ENCODE data around the gene JARID2. TPM values are rescaled to one million over a fixed set of nuclear protein-coding genes. Genes with fewer than 3 reads are reported as not detected.

The JARID2 gene
- total RNA-seq, 1 experiment from 2014 or later = 180 TPM

DNA sequence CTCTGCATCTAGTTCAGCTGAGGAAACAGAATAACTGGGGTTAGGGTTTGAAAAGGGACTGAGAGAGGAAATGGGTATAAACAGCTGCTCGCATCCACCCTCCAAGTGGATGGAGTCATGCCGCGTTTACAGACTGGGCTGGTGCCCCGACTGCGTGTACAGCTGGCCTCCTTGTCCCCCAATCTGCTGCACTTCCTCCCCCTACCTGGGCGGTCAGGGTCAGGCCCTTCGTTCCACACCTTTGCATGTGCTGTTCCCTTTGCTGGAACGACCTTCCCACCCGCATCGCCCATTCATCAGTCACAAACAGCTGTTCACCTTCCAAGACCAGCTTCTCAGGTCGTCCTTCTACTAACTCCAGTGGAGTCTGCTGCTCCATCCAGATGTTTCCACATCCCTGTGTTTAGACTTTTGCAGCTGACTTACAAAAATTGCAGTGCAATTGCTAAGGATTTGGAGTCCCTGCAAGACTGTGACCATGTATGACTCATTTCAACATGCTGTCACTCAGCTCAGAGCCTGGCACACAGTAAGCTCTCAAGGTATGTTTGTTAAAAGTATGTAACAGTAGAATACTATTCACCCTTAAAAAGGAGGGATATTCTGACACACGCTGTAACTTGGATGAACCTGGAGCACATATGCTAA, 287.6 kb downstream of the JARID2 start (continued):
- TF ChIP-seq RORB (CRISPR knock-in tag; IDR thresholded peaks at IDR 0.05) (no peak), ZNF396 (CRISPR knock-in tag; IDR thresholded peaks at IDR 0.05; ENCODE audit: borderline replicate concordance) (no peak), TCF7 (CRISPR knock-in tag; IDR thresholded peaks at IDR 0.05; ENCODE audit: low read depth) (no peak), TP53 (CRISPR knock-in tag; IDR thresholded peaks at IDR 0.05) (no peak), ZNF423 (CRISPR knock-in tag; IDR thresholded peaks at IDR 0.05) (no peak), ZNF263 (CRISPR knock-in tag; IDR thresholded peaks at IDR 0.05; ENCODE audit: low read depth) (no peak), MYBL2 (CRISPR knock-in tag; IDR thresholded peaks at IDR 0.05) (no peak), CBFB (CRISPR knock-in tag; IDR thresholded peaks at IDR 0.05; ENCODE audit: low read depth) (no peak), ATF1 (CRISPR knock-in tag; IDR thresholded peaks at IDR 0.05) (no peak), ELF4 (CRISPR knock-in tag; IDR thresholded peaks at IDR 0.05; ENCODE audit: low read depth) (no peak)

DNA sequence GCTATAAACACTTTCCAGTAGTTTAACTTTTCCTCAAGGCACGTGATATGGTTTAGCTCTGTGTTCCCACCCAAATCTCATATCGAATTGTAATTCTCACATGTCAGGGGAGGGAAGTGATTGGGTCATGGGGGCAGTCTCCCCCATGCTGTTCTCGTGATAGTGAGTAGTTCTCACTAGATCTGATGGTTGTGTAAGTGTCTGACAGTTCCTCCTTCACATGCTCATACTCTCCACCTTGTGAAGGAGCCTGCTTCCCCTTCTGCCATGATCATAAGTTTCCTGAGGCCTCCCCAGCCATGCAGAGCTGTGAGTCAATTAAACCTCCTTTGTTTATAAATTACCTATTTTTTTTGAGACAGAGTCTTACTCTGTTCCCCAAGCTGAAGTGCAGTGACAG, 289.1 kb downstream of the JARID2 start:
- no peak for DNase-seq (ENCODE audit: low spot score)
- no peaks in the 10 kb centered on the region for H3K27me3 Mint-ChIP-seq (ENCODE audit: low read depth)
- TF ChIP-seq, protein P1, sequence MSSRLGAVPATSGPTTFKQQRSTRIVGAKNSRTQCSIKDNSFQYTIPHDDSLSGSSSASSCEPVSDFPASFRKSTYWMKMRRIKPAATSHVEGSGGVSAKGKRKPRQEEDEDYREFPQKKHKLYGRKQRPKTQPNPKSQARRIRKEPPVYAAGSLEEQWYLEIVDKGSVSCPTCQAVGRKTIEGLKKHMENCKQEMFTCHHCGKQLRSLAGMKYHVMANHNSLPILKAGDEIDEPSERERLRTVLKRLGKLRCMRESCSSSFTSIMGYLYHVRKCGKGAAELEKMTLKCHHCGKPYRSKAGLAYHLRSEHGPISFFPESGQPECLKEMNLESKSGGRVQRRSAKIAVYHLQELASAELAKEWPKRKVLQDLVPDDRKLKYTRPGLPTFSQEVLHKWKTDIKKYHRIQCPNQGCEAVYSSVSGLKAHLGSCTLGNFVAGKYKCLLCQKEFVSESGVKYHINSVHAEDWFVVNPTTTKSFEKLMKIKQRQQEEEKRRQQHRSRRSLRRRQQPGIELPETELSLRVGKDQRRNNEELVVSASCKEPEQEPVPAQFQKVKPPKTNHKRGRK (CRISPR knock-in tag; IDR thresholded peaks at IDR 0.05; ENCODE audit: borderline replicate concordance) = no peak
- no peak for TF ChIP-seq ZNF263 (CRISPR knock-in tag; IDR thresholded peaks at IDR 0.05; ENCODE audit: low read depth)
- no peak for TF ChIP-seq FOXK1 (CRISPR knock-in tag; IDR thresholded peaks at IDR 0.05)
- TF ChIP-seq ETV6 (CRISPR knock-in tag; IDR thresholded peaks at IDR 0.05) = no peak
- TF ChIP-seq, protein P2, sequence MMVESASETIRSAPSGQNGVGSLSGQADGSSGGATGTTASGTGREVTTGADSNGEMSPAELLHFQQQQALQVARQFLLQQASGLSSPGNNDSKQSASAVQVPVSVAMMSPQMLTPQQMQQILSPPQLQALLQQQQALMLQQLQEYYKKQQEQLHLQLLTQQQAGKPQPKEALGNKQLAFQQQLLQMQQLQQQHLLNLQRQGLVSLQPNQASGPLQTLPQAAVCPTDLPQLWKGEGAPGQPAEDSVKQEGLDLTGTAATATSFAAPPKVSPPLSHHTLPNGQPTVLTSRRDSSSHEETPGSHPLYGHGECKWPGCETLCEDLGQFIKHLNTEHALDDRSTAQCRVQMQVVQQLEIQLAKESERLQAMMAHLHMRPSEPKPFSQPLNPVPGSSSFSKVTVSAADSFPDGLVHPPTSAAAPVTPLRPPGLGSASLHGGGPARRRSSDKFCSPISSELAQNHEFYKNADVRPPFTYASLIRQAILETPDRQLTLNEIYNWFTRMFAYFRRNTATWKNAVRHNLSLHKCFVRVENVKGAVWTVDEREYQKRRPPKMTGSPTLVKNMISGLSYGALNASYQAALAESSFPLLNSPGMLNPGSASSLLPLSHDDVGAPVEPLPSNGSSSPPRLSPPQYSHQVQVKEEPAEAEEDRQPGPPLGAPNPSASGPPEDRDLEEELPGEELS (CRISPR knock-in tag; IDR thresholded peaks at IDR 0.05) = no peak
- TF ChIP-seq TEAD1 (CRISPR knock-in tag; IDR thresholded peaks at IDR 0.05) = no peak
- TF ChIP-seq, protein P3, sequence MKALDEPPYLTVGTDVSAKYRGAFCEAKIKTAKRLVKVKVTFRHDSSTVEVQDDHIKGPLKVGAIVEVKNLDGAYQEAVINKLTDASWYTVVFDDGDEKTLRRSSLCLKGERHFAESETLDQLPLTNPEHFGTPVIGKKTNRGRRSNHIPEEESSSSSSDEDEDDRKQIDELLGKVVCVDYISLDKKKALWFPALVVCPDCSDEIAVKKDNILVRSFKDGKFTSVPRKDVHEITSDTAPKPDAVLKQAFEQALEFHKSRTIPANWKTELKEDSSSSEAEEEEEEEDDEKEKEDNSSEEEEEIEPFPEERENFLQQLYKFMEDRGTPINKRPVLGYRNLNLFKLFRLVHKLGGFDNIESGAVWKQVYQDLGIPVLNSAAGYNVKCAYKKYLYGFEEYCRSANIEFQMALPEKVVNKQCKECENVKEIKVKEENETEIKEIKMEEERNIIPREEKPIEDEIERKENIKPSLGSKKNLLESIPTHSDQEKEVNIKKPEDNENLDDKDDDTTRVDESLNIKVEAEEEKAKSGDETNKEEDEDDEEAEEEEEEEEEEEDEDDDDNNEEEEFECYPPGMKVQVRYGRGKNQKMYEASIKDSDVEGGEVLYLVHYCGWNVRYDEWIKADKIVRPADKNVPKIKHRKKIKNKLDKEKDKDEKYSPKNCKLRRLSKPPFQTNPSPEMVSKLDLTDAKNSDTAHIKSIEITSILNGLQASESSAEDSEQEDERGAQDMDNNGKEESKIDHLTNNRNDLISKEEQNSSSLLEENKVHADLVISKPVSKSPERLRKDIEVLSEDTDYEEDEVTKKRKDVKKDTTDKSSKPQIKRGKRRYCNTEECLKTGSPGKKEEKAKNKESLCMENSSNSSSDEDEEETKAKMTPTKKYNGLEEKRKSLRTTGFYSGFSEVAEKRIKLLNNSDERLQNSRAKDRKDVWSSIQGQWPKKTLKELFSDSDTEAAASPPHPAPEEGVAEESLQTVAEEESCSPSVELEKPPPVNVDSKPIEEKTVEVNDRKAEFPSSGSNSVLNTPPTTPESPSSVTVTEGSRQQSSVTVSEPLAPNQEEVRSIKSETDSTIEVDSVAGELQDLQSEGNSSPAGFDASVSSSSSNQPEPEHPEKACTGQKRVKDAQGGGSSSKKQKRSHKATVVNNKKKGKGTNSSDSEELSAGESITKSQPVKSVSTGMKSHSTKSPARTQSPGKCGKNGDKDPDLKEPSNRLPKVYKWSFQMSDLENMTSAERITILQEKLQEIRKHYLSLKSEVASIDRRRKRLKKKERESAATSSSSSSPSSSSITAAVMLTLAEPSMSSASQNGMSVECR (CRISPR knock-in tag; IDR thresholded peaks at IDR 0.05; ENCODE audit: borderline replicate concordance) = no peak
- TF ChIP-seq, protein P4, sequence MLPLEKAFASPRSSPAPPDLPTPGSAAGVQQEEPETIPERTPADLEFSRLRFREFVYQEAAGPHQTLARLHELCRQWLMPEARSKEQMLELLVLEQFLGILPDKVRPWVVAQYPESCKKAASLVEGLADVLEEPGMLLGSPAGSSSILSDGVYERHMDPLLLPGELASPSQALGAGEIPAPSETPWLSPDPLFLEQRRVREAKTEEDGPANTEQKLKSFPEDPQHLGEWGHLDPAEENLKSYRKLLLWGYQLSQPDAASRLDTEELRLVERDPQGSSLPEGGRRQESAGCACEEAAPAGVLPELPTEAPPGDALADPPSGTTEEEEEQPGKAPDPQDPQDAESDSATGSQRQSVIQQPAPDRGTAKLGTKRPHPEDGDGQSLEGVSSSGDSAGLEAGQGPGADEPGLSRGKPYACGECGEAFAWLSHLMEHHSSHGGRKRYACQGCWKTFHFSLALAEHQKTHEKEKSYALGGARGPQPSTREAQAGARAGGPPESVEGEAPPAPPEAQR (CRISPR knock-in tag; IDR thresholded peaks at IDR 0.05) = no peak
- TF ChIP-seq EMX1 (CRISPR knock-in tag; IDR thresholded peaks at IDR 0.05) = no peak
- no peak for TF ChIP-seq NR2C2 (CRISPR knock-in tag; IDR thresholded peaks at IDR 0.05)
- TF ChIP-seq, protein P5, sequence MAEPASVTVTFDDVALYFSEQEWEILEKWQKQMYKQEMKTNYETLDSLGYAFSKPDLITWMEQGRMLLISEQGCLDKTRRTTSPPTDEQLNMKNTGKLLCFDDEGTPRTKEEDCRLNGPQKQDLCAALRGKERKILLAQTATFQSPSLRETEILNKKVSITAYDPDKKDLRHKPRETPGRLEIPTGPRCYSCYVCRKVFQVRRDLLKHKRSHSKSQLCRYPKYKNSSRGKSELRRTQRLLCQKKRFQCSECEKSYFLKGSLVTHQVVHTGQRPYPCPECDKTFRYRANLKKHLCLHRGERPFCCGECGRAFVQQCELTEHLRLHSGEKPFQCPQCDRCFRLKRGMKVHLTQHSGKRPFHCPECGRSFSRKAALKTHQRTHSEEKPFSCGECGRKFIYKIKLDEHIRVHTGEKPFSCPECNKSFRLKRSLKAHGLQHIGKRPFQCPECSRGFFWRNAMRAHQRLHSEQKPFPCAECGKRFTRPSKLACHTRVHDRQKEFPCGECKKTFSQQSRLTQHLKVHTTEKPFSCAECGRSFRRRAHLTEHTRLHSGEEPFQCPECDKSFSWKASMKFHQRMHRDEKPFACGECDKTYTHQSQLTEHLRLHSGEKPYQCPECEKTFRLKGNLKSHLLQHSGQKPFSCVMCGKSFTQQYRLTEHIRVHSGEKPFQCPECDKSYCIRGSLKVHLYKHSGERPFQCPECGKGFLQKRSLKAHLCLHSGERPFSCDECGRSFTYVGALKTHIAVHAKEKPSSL (CRISPR knock-in tag; conservative IDR thresholded peaks at IDR 0.05) = no peak
- no peak for TF ChIP-seq OVOL2 (CRISPR knock-in tag; IDR thresholded peaks at IDR 0.05; ENCODE audit: borderline replicate concordance)
- no peak for TF ChIP-seq ELF4 (CRISPR knock-in tag; IDR thresholded peaks at IDR 0.05; ENCODE audit: low read depth)
- no peak for TF ChIP-seq CBFB (CRISPR knock-in tag; IDR thresholded peaks at IDR 0.05; ENCODE audit: low read depth)
- TF ChIP-seq ZNF396 (CRISPR knock-in tag; IDR thresholded peaks at IDR 0.05; ENCODE audit: borderline replicate concordance) = no peak
- no peak for TF ChIP-seq PRRX2 (CRISPR knock-in tag; IDR thresholded peaks at IDR 0.05)
- TF ChIP-seq, protein P6, sequence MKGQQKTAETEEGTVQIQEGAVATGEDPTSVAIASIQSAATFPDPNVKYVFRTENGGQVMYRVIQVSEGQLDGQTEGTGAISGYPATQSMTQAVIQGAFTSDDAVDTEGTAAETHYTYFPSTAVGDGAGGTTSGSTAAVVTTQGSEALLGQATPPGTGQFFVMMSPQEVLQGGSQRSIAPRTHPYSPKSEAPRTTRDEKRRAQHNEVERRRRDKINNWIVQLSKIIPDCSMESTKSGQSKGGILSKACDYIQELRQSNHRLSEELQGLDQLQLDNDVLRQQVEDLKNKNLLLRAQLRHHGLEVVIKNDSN (CRISPR knock-in tag; IDR thresholded peaks at IDR 0.05) = no peak
- TF ChIP-seq FOXJ3 (CRISPR knock-in tag; IDR thresholded peaks at IDR 0.05; ENCODE audit: borderline replicate concordance) = no peak
- TF ChIP-seq ZNF138 (CRISPR knock-in tag; conservative IDR thresholded peaks at IDR 0.05) = no peak

More for the DNA sequence above, 289.1 kb downstream of the JARID2 start:
- no peaks in the 10 kb centered on the region for H3K4me1 Mint-ChIP-seq
- no peak overlapping the region for H3K27ac Mint-ChIP-seq
- no peak overlapping the region for H3K4me3 Mint-ChIP-seq
- POLR2A ChIA-PET = no interaction called here
- CTCF ChIA-PET = no interaction called here
- peaks cover 16% of the 10 kb centered on the region for H3K9me3 Mint-ChIP-seq
- no peak for ATAC-seq
- H3K36me3 Mint-ChIP-seq = peaks cover 26% of the 10 kb centered on the region

All from WTC11 (cell line).